ENCODE data around the gene ANTXR2.
A peak's percentile ranks its signal among the peaks of the same experiment; 100 is the strongest.

Gene ANTXR2

DNA sequence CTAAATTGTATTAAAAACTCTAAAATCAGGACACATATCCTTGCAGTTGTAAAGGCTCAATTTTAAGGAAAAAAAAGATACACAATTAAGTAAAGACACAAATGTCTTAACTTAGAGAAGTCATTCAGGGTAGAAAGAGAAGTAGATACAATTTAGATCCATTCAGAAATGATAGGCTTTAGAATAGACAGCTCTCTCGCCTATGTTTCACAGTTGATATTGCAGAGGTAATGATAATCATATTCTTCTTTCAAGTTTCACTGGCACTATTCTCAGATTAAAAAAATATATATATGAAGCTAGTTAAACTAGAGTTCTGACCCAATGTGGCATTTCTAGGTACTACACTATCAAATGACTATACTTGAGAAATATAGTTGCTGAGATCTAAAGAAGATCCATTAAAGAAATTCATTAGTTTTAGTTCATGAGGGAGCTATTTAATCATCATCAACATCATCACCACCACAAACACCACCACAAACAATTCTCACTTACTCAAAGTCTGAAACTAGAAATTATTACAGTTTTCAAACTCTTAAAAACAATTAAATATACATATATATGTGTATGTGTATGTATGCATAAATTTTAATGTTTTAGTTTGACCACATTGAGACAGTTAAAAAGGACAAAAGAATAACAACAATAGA is 93.1 kb downstream of the ANTXR2 start:
- no peak for DNase-seq

- no peak for DNase-seq
Observed at GRCh38 chr4:79977131-79977840, 95.7 kb downstream of the ANTXR2 start.

GRCh38 chr4:79964400-79965211 is 108.4 kb downstream of the ANTXR2 start:
- no peak for DNase-seq

DNA sequence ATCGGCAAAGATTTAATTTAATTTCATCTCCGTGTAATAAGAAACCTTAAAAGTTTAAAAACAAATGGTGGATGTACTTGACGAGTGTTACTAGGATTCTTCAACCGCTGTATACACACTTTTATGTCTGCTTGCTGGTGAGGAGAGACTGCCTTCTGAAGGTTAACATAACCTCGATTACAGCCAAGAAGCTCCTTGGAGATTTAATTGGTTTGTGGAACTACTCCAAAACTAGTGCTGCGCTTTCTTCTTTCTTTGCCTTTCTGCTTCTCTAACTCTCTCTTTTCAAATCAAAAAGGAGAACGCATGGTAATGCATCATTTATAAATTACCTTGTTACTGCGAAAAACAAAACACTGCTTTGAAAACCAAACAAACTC is 109.0 kb downstream of the ANTXR2 start:
- no peak for DNase-seq

DNA sequence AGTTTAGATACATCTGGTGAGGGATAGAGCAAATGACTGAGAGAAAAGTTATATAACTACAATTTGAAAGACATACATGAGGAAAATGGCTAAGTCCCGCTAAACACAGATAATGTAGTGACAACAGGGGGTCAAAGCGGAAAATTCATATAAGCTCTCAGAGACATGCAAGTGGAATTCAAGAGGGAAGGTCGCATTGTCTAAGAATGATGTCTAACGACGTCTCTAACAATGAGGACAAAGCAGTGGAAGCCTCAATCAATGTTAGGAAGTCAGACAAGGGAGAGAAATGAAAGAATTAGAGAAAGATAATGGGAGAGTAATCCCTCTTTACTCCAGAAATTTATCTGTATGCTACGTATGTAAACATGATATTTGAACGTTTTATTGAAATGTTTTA is 113.4 kb downstream of the ANTXR2 start:
- no peak for DNase-seq

DNA sequence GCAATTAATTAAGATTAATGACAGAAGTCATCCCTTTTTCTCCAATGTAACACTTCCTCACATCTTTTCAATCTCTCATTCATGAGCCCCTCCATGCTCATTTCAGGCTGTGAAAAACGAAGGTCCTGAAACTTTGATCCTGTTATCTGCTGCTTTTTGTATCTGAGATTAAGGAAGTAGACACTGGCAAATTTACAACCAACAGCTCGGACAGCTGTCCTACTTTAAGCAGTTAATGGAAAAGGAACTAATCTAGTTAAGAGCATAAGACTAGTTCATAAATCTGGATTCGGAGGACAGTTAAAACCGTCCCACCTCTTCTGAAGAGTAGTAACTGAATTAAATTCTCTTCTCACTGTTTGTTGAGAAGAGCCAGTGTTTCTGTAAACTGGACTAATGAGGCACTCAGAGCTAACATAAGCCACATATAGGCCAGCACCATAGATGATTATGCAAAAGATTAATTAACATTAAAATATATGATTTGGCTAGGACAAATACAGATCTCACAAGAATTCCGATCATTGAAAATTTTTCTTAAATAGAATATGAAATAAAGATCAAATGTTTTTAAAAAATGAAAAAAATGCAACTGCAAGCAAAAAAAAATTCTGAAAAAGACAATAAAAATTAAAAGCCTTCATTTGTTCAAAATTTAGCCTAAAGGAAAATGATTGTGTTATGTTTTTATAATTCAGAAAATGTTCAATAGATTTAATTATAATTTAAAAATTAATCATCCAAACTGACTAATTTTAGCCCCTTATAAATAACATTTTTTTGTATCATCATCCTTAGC is 114.4 kb downstream of the ANTXR2 start:
- DNase-seq: no peak

- DNase-seq: no peak
Observed at GRCh38 chr4:79949178-79949577, 123.9 kb downstream of the ANTXR2 start.

GRCh38 chr4:79948739-79949138 is 124.3 kb downstream of the ANTXR2 start:
- no peak for DNase-seq

- no peak for DNase-seq
Observed at GRCh38 chr4:79948261-79948660, 124.8 kb downstream of the ANTXR2 start.

DNA sequence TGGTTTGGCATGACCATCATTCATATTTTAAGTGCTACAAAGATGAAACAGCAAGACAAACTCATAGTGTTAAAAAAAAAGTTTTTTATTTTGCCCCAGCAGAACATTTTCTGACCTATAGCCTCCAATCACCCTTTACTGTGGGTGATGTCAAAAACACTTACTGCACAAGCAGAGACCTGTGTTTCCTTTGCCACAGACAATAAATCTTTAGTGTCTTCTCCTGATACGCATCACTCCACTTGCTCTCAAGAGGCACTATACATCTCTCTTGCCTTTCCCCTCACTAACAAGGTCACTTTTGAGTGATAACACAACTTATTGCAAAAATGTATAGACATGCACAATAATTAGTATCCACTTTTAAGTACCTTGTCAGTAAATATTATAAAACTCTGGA is 125.6 kb downstream of the ANTXR2 start:
- DNase-seq: no peak

- DNase-seq: no peak
Observed at GRCh38 chr4:79935274-79935673, 137.8 kb downstream of the ANTXR2 start.

DNA sequence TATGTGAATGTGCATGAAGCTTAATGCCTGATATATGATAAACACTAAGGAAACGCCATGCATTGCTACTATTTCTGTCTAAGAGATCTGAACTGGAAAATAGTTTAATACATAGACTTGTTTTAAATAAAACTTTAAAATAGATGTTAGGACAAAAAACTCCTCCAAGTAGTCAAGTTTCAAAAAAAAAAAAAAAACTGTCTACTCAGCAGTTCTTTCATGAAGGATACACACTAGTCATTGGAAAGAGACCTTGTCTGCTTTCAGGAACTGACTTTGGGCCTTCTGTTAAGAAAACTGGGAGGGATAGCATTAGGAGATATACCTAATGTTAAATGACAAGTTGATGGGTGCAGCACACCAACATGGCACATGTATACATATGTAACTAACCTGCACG is 138.4 kb downstream of the ANTXR2 start:
- no peak for DNase-seq

GRCh38 chr4:79927931-79928330 is 145.1 kb downstream of the ANTXR2 start:
- DNase-seq: no peak

- no peak for DNase-seq
Observed at GRCh38 chr4:79923281-79923680, 149.7 kb downstream of the ANTXR2 start.

DNA sequence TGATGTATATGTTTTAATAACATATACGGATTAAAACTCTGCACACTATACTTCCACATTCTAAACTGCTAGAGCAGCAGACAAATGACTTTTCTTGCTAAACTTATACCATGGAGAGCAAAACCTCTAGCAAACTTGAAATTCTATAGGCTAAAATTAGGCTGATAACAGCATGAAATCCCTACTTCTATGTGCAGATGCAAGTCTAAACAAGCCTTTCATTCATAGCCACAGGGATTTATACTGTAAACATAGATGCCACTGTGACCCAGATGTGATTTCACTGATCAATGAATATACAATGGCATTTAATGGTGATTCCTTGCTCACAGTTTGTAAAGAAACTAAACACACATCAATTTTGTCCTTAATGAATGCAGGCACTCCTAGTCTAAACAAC is 151.0 kb downstream of the ANTXR2 start:
- DNase-seq: no peak

- DNase-seq: no peak
Observed at GRCh38 chr4:79920163-79920853, 152.7 kb downstream of the ANTXR2 start.

GRCh38 chr4:79918292-79918691 is 154.7 kb downstream of the ANTXR2 start:
- DNase-seq: no peak

- DNase-seq: peak; percentile 19
Observed at GRCh38 chr4:79917246-79917645, 155.8 kb downstream of the ANTXR2 start.

DNA sequence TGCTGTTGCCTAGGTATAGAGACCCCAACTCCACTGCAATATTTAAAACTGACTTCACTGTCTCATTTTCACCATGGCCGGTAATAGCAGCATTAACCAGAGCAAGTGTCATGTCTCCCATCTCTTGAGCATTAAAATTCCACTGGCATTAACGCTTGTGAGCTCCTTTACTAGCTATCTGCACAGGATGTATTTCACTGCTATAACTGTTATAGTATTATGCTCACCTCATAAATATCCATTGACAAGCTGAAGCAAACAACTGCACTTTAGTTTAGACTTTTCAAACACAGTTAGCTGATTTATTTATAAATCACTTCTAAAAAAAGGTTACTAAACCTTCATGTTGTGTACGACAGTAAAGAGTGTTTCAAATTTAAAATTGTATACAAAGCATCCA is 157.8 kb downstream of the ANTXR2 start:
- no peak for DNase-seq

DNA sequence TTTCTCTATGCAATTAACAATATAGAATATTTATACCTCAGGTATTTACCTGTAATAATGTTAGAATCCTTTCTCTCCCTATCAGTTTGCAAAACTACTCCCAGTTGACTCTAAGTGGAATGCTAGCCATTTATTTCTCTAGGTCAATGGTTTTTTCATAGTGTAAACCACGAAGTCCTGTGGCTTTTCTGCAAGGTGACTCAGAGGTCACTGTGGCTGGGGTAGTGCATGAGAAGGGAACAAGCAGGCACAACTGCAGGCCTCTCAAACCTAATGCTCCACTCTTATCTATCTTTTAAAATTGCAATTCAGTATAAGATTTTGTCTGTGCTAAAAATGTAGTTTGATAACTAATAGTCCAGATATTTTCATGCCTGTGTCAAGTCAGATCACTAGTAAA is 159.4 kb downstream of the ANTXR2 start:
- no peak for DNase-seq

DNA sequence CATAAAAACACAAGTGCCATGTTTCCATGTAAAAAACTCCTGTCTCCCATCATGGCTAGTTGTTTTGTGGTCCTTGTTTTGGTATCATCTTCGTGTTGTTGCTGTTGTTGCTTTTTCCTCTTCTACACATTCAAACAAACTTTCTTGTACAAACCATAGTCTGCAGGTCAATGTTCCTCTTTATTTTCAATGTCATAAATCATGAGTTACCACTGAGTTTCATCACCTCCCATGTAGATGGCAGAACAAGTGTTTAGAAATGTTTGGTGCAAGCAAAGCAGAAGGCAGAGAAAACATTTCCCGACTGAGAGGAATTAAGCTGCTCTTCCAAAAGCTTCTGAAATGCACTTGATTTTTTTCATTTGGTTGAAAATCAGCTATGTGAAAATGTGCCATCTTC is 166.0 kb downstream of the ANTXR2 start:
- DNase-seq: no peak

DNA sequence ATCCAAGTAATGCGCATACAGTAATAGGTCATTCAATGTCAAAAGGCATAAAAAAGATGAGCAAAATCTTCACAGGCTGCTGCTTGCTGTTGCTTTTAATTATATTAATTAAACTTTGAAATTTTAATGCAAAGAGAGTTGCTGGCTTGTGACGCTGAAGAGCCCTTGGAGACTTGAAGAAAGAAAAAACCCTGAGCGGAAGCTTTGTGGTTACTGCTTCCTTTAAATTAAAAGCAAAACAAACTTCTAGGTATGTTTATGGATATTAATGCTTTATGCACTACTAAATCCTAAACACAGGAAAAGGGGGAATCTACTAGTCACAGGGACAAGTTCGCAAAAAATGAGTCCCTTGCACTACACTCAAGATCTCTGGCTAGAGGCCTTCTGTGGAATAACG is 166.7 kb downstream of the ANTXR2 start:
- DNase-seq: no peak

GRCh38 chr4:79905212-79905611 is 167.8 kb downstream of the ANTXR2 start:
- no peak for DNase-seq
